Measurements from ENCODE around the gene KDM4B.

Gene KDM4B

GRCh38 chr19:5141850-5142724 lies 173.2 kb downstream of the KDM4B start:
- no peak for DNase-seq

- no peak for DNase-seq
These were observed 173.8 kb downstream of the KDM4B start for GRCh38 chr19:5142725-5143097.

DNA sequence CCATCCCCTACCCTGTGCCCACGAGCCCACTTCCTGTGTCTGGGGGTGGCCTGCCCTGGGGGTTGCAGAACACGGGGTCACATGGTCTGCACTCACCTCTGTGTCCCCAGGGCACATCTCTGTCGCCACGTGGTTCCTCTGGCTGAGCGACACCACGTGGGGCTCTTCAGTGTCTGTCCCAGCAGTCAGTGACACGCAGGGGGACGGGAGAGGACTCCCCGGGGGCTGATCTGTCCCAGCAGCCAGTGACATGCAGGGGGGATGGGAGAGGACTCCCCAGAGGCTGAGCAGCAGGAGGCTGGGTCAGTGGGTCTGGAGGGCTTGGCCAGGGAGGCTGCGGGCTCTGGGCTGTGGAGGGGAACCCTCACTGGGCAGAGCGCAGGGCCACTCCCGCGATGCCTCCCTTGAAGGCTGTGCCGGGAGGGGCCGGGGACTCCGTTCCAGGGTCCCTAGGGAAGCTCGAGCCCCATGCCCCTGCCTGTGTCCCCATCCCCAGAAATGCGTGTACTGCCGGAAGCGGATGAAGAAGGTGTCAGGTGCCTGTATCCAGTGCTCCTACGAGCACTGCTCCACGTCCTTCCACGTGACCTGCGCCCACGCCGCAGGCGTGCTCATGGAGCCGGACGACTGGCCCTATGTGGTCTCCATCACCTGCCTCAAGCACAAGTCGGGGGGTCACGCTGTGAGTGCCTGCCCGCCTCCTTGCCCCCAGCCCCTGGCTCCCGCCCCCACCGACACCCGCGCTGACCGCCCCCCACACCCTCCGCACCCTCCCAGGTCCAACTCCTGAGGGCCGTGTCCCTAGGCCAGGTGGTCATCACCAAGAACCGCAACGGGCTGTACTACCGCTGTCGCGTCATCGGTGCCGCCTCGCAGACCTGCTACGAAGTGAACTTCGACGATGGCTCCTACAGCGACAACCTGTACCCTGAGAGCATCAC lies 174.8 kb downstream of the KDM4B start:
- no peak for DNase-seq

- DNase-seq = no peak
These were observed 175.7 kb downstream of the KDM4B start for GRCh38 chr19:5144545-5145179.

DNA sequence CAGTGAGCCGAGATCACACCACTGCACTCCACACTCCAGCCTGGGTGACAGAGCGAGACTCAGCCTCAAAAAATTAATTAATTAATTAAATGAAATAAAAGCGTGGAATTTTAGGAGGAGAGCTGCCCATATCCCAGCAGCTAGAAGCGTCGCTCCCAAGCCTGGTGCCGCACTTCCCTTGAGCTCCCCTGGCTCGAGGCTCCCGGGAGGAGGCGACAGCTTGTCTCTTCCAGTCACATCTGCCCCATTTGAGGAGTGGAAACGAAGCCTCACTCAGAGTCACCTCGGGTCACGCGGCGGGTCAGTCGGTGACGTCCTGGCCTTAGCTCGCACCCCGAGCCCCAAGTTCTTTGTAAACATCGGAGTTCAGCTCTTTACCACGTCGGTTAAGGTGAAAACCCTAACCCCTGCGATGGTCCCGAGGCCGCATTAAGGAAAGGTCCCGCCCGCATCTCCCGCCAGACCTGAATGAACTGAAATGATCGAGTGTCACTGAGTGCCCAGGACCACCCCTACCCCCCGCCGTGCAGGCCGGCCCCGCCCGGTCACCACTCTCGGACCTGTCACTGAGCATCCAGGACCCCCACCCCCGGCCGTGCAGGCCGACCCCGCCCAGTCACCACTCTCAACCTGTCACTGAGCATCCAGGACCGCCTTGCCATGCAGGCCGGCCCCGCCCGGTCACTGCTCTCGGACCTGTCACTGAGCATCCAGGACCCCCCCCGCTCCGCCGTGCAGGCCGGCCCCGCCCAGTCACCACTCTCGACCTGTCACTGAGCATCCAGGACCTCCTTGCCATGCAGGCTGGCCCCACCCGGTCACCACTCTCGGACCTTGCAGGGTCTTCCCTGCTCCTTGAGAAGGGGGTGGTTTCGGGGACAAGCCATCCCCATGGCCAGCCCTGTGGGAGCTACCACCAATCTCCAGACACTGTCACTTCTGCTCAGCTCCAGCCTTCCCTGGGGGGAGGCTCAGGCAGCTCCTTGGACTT lies 176.9 kb downstream of the KDM4B start:
- DNase-seq = no peak

GRCh38 chr19:5147074-5147977 lies 178.4 kb downstream of the KDM4B start:
- DNase-seq = no peak

DNA sequence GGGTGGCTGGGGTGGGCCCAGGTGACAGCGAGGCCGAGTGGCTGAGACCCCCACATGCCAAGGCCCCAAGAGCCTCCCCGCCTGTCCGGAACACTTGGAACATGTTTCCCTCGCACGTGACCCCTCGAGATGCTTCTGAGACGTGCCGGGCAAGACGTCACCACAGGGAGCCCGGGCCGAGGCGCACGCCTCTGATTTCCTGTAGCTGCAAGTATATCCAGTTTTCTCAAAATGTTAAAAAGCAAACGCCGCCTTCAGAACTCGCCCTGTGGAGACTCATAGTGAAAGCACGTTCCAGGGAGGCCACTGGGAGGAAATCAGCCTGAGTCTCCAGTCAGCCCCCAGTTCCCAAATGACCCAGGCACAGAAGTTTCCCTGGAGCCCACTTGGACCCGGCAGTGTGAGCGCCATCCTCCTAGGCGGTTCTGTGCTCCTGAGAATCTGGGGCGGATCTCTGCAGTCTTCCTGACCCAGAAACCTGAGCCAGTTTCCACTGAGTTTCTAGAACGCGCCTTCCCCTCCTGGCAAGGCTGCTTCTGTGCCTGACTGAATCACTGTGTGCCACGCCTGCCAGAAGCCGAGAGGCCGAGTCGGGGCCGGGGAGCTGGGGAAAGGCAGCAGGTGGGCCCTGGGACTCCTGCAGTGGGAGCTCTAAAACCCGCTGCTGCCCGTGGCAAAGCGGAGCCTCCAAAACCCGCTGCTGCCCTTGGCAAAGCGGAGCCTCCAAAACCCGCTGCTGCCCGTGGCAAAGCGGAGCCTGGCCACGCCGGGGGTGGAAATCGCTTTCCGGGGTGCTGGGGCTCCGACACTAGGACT lies 179.3 kb downstream of the KDM4B start:
- DNase-seq = no peak

- no peak for DNase-seq
These were observed 179.9 kb downstream of the KDM4B start for GRCh38 chr19:5148794-5149190.

DNA sequence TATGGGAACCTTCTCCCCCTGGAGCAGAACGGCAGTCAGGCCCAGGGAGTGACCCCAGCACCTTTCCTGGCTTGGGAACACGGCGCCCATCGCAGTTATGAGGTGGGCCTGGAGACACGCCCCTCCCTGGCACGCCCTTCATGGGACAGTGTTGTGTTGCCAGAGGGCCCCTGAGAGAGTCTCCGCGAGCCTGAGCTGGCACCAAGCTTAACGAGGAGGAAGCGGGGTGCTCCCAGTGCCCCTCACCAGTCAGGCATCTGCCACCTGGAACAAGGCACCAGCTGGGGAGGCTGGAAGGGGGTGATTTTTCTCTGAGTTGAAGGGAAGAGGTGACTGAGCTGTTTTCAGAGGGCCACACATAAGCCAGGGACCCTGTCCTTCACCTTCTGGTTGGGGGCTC lies 180.6 kb downstream of the KDM4B start:
- no peak for DNase-seq

DNA sequence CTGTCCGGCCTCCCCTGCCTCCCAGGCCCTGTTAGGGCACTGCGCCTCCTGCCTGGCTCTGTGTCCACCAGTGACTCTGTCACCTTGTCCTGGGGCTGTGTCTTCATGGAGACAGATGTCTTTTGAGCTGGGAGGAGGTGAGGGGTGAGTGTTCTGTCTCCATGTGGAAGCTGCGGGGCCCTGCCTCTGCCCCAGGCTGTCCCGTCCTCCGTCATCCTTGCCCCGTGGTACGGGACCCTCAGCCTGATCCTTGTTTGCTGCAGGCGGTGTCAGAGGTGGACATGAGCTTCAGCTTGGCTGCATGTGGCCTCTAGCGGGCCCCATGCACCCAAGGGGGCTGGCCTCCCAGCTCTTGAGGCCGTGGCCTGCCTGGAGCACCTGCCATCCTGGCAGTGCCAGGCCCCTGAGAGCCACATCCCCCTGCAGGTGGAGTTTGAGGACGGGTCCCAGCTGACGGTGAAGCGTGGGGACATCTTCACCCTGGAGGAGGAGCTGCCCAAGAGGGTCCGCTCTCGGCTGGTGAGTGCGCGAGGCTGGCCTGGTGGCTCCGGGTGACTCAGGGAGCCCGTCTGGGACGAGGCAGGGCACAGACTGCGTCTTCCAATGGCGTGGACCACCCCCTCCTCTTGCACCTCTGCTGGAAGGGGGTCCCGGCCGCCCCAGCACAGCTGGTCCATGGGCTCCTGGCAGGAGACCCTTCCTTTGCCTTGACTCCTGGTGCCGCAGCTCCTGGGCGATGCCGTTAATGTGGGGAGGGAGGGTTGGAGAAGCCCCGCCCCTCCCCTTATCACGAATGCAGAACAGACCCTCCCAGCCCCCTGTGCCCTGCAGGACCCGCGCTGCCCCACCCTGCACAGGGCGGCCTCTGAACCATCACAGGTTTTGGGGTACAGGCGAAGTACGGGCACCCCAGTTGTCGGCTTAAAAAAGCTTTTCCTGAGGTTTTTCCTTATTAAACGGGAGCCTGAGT lies 181.3 kb downstream of the KDM4B start:
- no peak for DNase-seq

DNA sequence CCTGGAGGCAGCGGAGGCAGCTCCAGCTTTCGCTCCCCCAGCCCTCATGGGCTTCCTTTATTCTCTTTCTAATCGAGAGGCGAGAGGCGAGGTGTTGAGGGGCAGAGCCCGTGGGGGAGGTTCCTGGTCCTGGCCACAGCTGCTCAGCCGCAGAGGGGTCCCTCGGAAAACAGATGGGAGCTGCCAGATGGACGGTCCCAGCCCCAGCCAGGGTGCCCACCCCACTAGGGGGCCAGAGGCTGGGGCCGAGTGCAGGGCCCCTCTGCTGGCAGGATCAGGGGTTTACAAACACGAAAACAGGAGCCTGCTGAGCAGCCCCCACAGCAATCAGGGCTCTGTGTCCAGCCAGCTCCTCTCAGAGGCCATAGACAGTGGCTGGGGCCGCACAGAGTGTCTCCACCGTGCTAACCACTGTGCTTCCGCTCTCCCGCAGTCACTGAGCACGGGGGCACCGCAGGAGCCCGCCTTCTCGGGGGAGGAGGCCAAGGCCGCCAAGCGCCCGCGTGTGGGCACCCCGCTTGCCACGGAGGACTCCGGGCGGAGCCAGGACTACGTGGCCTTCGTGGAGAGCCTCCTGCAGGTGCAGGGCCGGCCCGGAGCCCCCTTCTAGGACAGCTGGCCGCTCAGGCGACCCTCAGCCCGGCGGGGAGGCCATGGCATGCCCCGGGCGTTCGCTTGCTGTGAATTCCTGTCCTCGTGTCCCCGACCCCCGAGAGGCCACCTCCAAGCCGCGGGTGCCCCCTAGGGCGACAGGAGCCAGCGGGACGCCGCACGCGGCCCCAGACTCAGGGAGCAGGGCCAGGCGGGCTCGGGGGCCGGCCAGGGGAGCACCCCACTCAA lies 182.2 kb downstream of the KDM4B start:
- DNase-seq = no peak

- no peak for DNase-seq
These were observed 183.3 kb downstream of the KDM4B start for GRCh38 chr19:5152013-5152763.

GRCh38 chr19:5152767-5153532 lies 184.0 kb downstream of the KDM4B start:
- DNase-seq = no peak

- DNase-seq = no peak
These were observed 184.8 kb downstream of the KDM4B start for GRCh38 chr19:5153601-5154128.

GRCh38 chr19:5154129-5154798 lies 185.4 kb downstream of the KDM4B start:
- peak in 1 of 4 experiments; percentile 31 for DNase-seq
